Measurements from ENCODE around the gene OR10J5.

GRCh38 chr1:159577446-159577845 lies 41.6 kb upstream of the OR10J5 start:
- TF ChIP-seq CTCF (conservative IDR thresholded peaks at IDR 0.05; ENCODE audit: low read depth, low read length) (no peak), EZH2 (IDR thresholded peaks at IDR 0.05; ENCODE audit: borderline replicate concordance, low read depth, low read length, poor library complexity, severe bottlenecking) (no peak)
